Epithelial cell of esophagus (primary cell): ENCODE results near the gene PKNOX2.

Experiments
- DNase-seq: peaks from one replicate; pipeline ENCODE4 v3.0.0; 2010; ENCODE audit warnings: low read depth
- H3K4me3 ChIP-seq: 2 replicates; pipeline ENCODE4 v1.5.1; 2011; ENCODE audit warnings: mild to moderate bottlenecking, low read length, control low read depth
- TF ChIP-seq, protein P1 (sequence below): IDR thresholded peaks from 2 replicates; pipeline ENCODE4 v1.5.1; 2011; ENCODE audit warnings: low read depth, mild to moderate bottlenecking, low read length, control low read depth, inconsistent platforms; ENCODE audit not compliant: insufficient read depth; ENCODE audit errors: missing control alignments

The PKNOX2 gene

DNA sequence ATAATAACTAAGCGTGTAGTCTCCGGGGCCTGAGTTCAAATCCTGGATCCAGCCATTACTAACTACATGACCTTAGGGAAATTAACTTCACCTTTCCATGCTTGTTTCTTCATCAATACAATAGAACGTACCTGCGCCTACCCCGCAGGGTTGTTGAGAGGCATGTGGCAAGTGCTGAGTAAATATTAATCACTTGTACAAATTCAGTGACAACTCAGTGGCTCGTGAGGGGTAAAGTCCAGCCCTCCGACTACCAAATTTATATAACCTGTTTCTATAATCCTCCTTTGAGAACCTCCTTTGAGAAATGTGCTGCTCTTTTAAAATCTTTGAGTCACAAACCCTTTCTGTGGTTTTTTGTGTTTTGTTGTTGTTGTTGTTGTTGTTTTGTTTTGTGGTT lies 281.7 kb downstream of the PKNOX2 start:
- H3K4me3 ChIP-seq: no peak overlapping the region
- TF ChIP-seq, protein P1, sequence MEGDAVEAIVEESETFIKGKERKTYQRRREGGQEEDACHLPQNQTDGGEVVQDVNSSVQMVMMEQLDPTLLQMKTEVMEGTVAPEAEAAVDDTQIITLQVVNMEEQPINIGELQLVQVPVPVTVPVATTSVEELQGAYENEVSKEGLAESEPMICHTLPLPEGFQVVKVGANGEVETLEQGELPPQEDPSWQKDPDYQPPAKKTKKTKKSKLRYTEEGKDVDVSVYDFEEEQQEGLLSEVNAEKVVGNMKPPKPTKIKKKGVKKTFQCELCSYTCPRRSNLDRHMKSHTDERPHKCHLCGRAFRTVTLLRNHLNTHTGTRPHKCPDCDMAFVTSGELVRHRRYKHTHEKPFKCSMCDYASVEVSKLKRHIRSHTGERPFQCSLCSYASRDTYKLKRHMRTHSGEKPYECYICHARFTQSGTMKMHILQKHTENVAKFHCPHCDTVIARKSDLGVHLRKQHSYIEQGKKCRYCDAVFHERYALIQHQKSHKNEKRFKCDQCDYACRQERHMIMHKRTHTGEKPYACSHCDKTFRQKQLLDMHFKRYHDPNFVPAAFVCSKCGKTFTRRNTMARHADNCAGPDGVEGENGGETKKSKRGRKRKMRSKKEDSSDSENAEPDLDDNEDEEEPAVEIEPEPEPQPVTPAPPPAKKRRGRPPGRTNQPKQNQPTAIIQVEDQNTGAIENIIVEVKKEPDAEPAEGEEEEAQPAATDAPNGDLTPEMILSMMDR: no peak
- DNase-seq: no peak

DNA sequence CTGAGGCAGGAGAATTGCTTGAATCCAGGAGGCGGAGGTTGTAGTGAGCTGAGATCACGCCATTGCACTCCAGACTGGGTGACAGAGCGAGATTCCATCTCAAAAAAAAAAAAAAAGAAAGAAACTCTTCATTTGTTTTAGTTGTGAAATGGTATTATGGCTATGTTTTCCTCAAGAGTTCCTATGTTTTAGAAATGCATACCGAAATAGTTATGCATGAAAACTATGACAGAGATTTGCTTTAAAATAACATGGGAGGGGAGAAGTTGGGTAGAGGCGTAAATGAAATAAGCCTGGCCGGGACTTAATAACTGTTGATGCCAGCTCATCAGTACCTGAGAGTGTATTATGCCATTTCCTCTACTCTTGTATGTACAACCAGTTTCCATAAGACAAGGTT lies 283.2 kb downstream of the PKNOX2 start:
- DNase-seq: no peak
- TF ChIP-seq, protein P1: no peak
- H3K4me3 ChIP-seq: no peak overlapping the region

- H3K4me3 ChIP-seq: no peak overlapping the region
- DNase-seq: peak; percentile 42
- TF ChIP-seq, protein P1: no peak
Observed at GRCh38 chr11:125448136-125448535, 283.6 kb downstream of the PKNOX2 start.

GRCh38 chr11:125449565-125449964 lies 285.0 kb downstream of the PKNOX2 start:
- DNase-seq: no peak
- TF ChIP-seq, protein P1: no peak
- H3K4me3 ChIP-seq: no peak overlapping the region

DNA sequence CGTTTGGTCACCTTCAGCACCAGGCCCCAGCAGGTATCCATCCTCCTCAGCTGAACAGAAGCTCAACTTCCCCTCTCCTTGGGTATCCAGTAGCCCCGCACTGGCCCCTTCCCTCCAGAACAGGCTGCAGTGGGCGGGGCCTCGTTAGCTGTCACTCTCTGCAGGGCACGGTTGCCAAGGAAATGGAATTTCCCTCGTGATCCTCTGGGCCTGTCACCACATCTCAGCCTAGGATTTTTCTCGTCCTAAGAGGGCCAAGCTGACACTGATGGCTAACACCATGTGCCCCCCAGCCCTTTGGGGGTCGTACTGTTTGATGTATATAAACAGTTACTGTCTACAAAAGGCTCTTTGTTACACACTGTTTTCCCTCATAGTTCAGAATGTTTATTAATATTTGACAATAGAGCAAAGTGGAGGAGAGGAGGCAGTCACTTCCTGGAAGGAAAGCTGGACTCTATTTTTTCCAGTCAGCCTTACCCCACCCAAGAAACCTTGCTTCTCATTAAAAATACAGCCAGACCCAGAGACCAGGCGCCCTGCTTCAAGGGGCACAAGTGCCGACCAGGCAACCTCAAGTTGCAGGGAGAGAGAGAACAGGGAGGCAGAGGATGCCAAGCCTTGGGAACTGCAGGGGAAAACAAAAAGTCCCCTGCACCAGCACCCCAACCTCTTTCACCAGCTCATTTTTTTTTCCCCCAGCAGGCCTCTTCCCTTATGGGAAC lies 287.0 kb downstream of the PKNOX2 start:
- DNase-seq: peak; percentile 15
- H3K4me3 ChIP-seq: no peak overlapping the region
- TF ChIP-seq, protein P1: no peak

DNA sequence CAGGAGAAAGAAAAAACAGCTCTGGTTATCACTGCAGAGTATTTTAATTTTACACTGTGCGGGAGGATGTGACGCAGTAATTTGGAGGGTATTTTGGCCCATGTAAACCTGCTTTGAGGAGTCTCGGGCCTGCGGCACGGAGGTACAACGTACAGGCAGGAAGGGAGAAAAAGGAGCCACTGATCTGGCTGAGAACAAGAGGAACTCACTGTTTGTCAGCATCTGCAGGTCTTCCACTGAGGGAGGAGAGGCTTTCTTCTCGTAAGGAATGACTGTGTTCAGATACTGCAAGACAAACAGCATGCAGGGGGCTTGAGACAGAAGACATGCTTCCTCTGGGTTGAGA lies 287.5 kb downstream of the PKNOX2 start:
- H3K4me3 ChIP-seq: no peak overlapping the region
- DNase-seq: no peak
- TF ChIP-seq, protein P1: no peak

DNA sequence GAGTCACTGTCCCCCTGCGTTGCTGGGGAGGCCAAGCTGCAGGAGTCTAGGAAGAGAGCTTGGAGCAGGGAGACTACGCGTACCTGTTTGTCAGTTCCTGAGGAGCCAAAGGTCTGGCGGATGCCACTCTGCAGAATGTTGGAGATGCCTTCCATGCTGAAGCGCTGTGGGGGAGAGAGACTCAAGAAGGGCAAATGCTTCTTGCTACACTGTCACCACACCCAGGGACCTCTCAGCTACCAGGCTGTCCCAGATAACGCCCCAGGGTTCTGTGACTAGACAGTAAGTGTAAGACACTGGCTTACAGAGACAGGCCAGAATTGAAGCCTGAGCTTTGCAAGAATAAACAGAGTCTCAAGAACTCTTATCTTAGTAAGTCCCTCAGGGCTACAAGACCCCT lies 289.5 kb downstream of the PKNOX2 start:
- H3K4me3 ChIP-seq: no peak overlapping the region
- TF ChIP-seq, protein P1: no peak
- no peak for DNase-seq
